Thoracic aorta endothelial cell (primary cell): ENCODE results near the gene PDE10A. TPM values are rescaled to one million over a fixed set of nuclear protein-coding genes. Genes with fewer than 3 reads are reported as not detected.

Source experiments
- small RNA-seq: library from RNA; depleted of rRNA; stranded (forward); fragments of <200 nt; gene quantifications from one replicate; pipeline ENCODE3, GENCODE V24; 2012
- total RNA-seq: library from RNA; depleted of rRNA; stranded (reverse); fragments of >200 nt; gene quantifications from 2 replicates; pipeline ENCODE4 v1.2.3, GENCODE V29; 2012

PDE10A gene
- 9.1 and 18.9 TPM in 2 replicates for total RNA-seq

DNA sequence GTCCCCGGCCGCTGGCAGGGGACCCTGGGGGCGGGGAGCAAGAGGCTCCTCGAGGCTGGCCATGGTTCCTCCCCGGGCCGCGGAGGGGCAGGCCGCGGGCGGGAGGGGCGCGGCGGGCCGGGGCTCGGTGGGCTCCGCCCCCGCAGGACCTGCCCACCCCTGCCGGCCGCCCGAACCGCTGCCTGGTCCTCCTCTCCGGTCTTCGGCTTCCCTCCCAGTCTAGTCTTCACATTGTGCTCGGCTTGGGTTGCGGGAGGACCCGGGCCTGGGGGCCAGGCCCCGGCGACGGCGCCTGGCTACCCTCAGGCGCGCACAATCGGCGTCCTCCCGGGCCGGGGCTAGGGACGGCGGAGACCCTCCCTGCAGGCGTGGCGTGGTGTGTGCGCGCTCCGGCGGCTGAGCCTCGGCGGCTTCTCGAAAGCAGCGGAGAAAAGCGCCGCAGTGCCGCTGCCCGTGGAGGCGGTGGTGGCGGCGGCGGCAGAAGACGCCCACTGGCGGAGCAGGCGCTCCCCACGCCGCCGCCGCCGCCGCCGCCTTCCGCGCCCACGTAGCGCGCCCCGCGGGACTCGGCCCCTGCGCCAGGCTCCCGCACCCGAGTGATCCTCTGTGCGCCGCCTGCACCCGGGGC is at the start of gene PDE10A:
Gene PDE10A, minus strand, starts transcription at position 493 of the 628 bp plus-strand sequence. Its CDS starts 430 bp downstream, at position 63.

DNA sequence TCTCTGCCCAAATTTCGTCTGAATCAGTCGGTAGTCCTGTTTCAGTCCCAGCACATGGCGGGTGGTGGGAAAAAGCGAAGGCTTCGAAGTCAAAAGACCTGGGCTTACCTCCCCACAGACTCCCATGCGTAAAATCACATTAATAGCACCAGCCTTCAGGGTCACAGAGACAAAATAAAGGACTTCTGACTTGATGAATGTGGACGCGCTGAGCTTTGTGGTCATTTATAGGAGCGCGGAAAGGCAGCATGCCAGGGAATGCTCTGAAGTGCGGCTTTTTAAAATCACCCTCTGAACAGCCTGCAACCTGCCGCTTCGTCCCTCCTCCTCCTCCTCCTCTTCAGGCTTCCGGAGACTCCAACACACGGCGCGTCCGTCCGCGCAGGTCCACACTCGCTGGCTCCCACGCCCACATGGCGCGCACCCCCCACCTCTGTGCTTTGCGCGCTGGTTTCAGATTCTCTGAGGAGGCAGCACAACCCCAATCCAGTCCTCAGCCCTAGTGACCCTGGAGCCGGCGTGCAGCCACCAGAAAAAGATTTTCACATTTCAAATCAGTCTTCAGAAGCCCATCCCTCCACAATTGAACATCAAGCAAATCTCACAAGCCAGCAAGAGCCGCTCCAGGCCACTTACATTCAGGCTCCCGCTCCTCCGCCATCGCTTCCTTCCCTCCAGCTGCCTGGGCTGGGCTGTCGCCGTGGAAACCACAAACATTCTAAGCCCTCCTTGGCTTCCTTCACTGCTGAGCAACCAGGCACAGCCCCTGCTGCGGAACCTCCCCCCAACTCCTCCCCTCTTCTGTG is 353.9 kb downstream of the PDE10A start, which contains the start of gene C6orf118:
Gene C6orf118, minus strand, starts transcription at position 680 of the 806 bp plus-strand sequence. Its CDS starts 19 bp downstream, at position 661.

Small RNAs within 50 kb of the gene (small RNA-seq; reads per million reads assigned to genes)
- not detected for gene RNA5SP226
